ENCODE results near the gene TCF7L2.

The TCF7L2 gene

GRCh38 chr10:112958275-112958995 lies 8.4 kb downstream of the TCF7L2 start:
- no peaks in the 10 kb centered on the region for H3K36me3 ChIP-seq (ENCODE audit: control insufficient read depth, insufficient read depth, low read length)
- peaks cover 2% of the 10 kb centered on the region; the same call in 1 of the 2 replicates for H3K27me3 ChIP-seq (replicated peaks; ENCODE audit: control insufficient read depth, insufficient read depth, low read length)
- DNase-seq (ENCODE audit: extremely low read depth, insufficient read length): no peak
- H3K4me3 ChIP-seq (replicated peaks; ENCODE audit: low read depth, low read length): no peak overlapping the region
- no peak for TF ChIP-seq CTCF (IDR thresholded peaks at IDR 0.05; ENCODE audit: insufficient read depth, low read length, poor library complexity, severe bottlenecking)

DNA sequence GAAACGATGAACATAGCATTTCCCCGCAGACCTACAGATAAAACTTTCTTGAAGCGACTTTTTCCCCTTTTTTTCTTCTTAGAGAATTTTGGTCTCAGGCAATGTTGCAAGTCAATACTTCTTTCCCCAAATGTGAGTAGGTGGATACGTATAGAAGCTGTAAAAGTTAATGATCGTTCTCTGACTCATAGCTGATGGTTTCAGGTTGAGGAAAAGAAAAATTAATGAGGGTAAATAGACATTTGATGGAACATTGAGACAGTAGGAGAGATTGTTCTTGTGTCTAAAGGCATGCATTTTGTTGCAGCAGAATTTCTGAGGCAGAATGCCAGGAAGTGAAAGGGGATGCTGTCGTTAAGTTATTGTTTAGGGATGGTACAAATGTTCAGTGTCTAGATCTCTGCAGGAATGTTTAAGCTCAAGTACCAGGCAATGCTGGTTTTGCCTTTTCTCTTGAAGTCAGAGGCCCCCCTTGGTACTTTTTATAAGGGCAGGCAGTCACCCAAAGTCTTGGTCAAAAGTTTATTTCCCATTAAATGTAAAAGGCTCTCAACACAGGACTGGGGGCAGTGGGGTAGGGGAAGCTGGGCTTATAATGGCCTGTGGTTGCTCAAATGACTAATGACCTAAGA lies 9.3 kb downstream of the TCF7L2 start:
- Histone ChIP-seq H3K36me3 (ENCODE audit: control insufficient read depth, insufficient read depth, low read length) (no peaks in the 10 kb centered on the region), H3K4me3 (replicated peaks; ENCODE audit: low read depth, low read length) (no peak overlapping the region), H3K27me3 (replicated peaks; ENCODE audit: control insufficient read depth, insufficient read depth, low read length) (no peaks in the 10 kb centered on the region; the same call in 1 of the 2 replicates)
- no peak for DNase-seq (ENCODE audit: extremely low read depth, insufficient read length)
- TF ChIP-seq CTCF (IDR thresholded peaks at IDR 0.05; ENCODE audit: insufficient read depth, low read length, poor library complexity, severe bottlenecking): no peak

DNA sequence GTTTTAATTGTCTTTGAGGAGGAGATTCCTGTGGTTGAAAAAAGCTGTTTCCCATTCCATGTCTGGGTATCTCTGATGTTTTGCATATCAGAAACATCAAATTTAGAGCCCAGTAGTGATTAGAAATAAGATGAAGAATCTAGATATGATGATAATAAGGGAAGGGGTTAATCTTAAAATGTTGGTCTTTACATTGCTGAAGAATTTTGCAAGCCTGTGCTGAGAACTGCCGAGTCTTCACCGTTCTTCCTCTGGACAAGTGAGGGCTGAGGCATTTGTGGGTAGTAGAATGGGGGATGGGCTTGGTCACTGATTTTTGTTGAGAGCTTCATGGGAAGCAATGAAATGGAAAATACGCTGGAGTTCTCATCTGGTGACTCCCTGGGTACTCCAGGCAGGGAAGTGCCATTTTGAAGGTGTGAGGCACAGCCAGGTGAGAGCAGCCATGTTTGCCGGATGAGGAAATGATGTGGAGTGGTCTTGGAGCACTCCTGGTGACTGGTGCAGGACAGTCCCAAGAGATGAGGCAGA lies 10.2 kb downstream of the TCF7L2 start:
- no peak overlapping the region for H3K4me3 ChIP-seq (replicated peaks; ENCODE audit: low read depth, low read length)
- no peaks in the 10 kb centered on the region; the same call in 1 of the 2 replicates for H3K27me3 ChIP-seq (replicated peaks; ENCODE audit: control insufficient read depth, insufficient read depth, low read length)
- H3K36me3 ChIP-seq (ENCODE audit: control insufficient read depth, insufficient read depth, low read length): no peaks in the 10 kb centered on the region
- DNase-seq (ENCODE audit: extremely low read depth, insufficient read length): no peak
- no peak for TF ChIP-seq CTCF (IDR thresholded peaks at IDR 0.05; ENCODE audit: insufficient read depth, low read length, poor library complexity, severe bottlenecking)

DNA sequence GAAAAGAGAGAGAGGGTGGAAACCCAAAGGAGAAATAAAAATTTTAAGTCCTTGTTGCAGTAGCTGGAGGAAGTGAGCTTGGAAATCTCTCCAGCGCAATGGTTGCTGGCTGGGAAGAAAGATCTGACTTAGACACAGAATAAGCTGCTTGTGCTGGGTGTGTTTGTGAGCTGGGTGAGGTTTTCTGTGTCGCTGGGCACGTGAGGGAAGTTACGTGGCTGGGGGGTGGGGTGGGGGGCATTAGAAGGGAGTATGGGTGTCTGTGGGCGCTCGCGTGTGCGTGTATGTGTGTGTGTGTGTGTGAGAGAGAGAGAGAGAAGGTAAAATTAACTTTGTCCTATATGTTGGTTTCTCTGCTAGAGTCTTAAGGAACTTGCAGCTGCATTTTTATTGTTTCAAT lies 11.6 kb downstream of the TCF7L2 start:
- no peak for TF ChIP-seq CTCF (IDR thresholded peaks at IDR 0.05; ENCODE audit: insufficient read depth, low read length, poor library complexity, severe bottlenecking)
- Histone ChIP-seq H3K27me3 (replicated peaks; ENCODE audit: control insufficient read depth, insufficient read depth, low read length) (no peaks in the 10 kb centered on the region), H3K36me3 (ENCODE audit: control insufficient read depth, insufficient read depth, low read length) (no peaks in the 10 kb centered on the region)

DNA sequence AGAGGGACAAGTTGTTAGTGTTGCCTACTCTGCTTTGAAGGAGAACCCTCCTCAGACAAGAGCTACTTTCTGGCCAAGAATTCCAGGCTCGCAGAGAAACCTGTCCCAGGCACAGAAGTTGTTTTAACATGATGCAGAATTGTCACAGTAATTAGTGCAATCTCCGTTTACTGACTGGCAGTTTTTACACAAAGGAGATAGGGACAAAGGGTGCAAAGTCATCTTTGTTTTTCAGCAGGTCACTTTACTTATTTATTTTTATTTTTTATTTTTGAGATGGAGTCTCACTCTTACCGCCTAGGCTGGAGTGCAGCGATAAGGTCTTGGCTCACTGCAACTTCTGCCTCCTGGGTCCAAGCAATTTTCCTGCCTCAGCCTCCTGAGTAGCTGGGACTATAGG lies 12.3 kb downstream of the TCF7L2 start:
- no peak for DNase-seq (ENCODE audit: extremely low read depth, insufficient read length)
- TF ChIP-seq CTCF (IDR thresholded peaks at IDR 0.05; ENCODE audit: insufficient read depth, low read length, poor library complexity, severe bottlenecking): no peak
- H3K4me3 ChIP-seq (replicated peaks; ENCODE audit: low read depth, low read length): no peak overlapping the region
- no peaks in the 10 kb centered on the region for H3K27me3 ChIP-seq (replicated peaks; ENCODE audit: control insufficient read depth, insufficient read depth, low read length)
- H3K36me3 ChIP-seq (ENCODE audit: control insufficient read depth, insufficient read depth, low read length): no peaks in the 10 kb centered on the region

More for the DNA sequence above, 11.6 kb downstream of the TCF7L2 start:
- no peak for DNase-seq (ENCODE audit: extremely low read depth, insufficient read length)
- no peak overlapping the region for H3K4me3 ChIP-seq (replicated peaks; ENCODE audit: low read depth, low read length)
